Activated naive CD4-positive, alpha-beta T cell treated with Interleukin-2 at 50 U/mL for 16 hours (primary cell): ENCODE measurements around the gene FAM200B.
"Not testable (repeated sequence)": the region's sequence is repeated elsewhere in the genome, so short reads cannot be mapped to it uniquely, and the experiment has no call there.

ENCODE experiments used
- DNase-seq: peaks from one replicate; pipeline ENCODE4 v3.0.0-alpha.2; 2020

Gene FAM200B

DNA sequence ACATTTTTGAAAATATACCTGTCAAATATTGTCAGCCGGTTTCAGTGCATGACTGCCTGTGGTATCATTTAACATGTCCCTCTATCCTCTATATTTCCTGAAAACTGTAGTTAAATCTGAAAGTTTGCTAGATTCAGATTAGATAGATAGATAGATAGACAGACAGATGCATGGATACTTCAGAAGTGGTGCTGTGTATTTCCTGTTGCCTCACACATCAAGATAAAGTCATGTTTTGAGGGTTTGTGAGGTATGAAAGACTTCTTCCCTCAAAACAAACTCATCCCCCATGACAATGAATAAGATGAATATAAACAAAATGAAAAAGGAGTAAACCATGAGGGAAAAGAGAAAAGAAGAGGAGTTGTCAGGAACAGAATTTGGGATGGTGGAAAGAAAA lies 15.2 kb downstream of the FAM200B start:
- no peak for DNase-seq

DNA sequence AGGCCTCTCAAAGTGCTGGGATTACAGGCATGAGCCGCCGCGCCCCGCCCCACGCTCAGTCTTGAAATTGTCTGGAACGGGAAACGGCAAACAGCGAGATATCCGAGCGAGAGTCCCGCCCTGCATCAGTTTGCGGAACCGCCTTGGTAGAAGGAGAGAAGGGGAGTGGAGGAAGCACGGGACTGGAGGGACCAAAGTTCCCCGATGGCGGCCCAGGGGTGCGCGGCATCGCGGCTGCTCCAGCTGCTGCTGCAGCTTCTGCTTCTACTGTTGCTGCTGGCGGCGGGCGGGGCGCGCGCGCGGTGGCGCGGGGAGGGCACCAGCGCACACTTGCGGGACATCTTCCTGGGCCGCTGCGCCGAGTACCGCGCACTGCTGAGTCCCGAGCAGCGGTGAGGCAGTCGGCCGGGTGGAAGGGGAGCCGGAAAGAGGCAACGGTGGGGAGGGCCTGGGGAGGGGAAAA lies 21.3 kb downstream of the FAM200B start, which contains the start of gene BST1:
BST1 (plus strand) TSS at position 125 of the 463 bp plus-strand sequence; CDS start at position 205, 80 bp downstream.
- DNase-seq: peak; percentile 49

DNA sequence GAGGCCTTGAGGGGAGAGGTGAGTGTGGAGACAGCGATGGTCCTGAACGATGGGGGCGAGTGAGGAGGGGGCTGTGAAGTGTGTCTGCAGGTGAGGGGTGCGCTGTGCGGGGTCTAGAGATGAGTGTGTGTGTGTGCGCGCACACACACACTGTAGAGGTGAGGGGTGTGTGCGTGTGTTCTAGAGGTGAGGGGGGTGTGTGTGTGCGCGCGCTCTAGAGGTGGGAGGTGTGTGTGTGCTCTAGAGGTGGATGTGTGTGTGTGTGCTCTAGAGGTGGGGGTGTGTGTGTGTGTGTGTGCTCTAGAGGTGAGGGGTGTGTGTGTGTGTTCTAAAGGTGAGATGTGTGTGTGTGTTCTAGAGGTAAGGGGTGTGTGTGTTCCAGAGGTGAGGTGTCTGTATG lies 21.8 kb downstream of the FAM200B start:
- DNase-seq: no peak

DNA sequence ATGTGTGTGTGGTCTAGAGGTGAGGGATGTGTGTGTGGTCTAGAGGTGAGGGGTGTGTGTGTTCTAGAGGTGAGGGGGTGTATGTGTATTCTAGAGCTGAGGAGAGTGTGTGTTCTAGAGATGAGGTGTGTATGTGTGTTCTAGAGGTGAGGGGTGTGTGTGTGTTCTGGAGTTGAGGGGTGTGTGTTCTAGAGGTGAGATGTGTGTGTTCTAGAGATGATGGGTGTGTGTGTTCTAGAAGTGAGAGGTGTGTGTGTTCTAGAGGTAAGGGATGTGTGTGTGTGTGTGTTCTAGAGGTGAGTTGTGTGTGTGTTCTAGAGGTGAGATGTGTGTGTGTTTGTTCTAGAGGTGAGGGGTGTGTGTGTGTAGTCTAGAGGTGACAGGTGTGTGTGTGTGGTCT lies 22.5 kb downstream of the FAM200B start:
- no peak for DNase-seq

DNA sequence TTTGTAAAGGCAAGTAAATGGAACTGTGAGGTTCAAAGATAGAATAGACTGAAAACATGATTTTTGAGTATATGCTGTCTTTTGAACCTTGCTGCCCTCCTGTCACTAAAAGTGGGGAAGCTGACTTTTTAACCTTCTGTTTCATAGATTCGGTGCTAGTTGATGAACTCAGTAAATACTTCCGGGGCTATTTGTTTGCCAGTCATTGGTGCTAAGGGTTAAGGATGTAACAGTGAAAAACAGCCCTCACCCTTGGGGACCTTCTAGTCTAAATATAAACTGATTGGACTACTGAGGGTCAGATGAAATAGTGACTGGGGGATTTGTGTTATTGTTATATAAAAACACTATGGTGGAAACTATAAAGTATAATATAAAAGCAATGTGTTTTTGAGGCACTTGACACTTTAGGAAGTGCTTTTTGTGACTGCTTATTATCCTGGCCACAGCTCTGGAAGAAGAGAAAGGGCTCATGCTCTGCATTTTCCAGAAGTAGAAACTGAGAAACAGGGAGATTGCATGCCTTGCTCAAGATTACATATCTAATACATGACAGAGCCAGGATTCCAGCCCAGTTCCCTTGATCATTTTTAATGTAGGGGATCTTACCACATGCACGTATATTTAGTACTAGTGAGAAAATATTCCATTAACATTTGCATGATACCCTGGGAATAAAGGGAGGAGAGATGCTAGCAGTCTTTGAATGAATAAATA lies 25.2 kb downstream of the FAM200B start:
- no peak for DNase-seq

DNA sequence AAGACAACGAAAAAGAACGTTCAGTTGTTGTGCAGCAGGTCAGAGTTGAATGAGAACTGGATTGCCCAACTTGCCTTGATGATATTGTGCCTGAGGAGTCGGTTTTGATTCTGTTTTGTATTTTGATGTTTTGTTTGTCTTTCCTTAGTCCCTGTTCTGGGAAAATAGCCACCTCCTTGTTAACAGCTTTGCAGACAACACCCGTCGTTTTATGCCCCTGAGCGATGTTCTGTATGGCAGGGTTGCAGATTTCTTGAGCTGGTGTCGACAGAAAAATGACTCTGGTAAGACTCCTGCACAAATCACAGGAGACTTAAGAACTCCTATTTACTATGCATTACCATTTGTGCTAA lies 25.7 kb downstream of the FAM200B start:
- DNase-seq: no peak

DNA sequence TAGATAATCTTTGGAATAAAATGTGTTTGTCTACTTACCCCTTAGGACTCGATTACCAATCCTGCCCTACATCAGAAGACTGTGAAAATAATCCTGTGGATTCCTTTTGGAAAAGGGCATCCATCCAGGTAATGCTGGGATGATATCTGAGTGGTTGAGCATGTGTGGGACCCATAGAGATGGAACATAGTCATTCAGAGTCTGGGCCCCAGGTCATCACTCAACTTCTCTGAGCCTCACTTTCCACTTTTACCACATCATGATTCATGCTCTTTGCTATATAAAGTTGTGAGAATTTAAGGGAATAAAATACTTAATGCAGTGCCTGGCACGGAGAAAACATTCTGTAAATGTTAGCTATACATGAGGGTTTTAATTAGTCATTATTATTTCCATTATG lies 30.1 kb downstream of the FAM200B start:
- no peak for DNase-seq

DNA sequence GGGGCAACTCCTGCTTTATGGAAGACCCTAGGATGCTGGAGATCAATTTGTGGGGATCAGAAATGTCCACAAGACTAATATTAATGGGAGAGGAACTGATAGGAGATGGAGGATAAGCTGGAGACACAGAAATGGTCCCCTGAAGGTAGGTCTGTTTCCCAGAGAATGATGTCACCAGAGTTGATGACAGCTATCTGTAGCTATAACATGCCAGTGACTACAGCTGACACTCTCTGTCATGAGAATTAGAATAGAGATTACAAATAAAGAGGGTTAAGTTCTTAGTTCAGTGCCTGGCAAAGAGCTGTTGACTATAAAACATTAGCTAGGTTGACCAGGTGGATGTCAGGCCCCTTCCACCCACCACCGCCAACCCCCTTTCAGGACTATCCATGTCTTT lies 30.6 kb downstream of the FAM200B start:
- no peak for DNase-seq

DNA sequence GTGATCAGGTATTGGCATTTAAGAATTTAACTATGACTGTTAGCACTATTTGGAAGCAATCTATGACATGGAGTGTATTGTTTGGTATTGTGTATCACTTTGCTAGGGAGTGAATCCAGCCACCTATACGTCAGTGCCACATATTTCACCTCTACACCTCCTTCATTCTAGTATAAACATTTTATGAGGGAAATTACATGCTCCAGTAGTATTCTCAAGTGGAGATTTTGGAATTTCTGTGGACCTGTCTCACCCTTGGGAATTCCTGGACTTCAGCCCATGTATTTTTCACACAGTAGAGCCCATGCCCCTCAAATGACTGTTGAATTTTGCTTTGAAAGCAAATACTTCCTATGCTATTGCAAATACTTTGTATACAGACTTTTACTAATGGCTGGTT lies 32.5 kb downstream of the FAM200B start:
- no peak for DNase-seq

DNA sequence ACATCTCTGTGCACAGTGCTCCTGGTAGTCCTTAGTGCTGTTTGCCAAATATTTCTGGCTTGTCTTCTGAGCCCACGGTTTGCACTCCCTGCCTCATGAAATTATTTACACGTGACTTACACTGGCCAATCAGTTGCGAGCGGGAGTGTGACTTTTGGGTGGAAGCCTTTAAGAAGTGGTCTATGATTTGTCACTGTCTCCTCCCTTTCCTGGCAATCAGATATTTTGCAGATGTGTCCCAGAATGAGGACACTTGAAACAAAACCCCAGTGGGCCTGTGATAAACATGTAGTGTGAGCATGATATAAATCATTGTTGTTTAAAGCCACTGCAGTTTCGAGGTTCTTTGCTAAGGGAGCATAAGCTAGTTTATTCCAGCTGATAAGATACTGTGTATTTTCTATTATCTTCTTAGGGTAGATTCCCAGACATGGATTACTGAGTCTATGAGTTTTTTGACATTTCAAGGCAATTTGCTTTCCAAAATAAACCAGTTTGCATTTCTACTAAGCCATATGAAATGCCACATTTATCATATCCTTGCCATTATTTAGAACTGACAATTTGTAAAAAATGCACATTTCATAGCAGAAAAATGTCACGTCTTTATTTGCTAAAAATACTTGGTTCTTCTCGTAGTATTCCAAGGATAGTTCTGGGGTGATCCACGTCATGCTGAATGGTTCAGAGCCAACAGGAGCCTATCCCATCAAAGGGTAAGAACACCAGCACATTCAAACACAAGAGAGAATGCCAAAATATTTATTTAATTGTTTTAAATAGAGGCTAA lies 33.2 kb downstream of the FAM200B start:
- DNase-seq: no peak

DNA sequence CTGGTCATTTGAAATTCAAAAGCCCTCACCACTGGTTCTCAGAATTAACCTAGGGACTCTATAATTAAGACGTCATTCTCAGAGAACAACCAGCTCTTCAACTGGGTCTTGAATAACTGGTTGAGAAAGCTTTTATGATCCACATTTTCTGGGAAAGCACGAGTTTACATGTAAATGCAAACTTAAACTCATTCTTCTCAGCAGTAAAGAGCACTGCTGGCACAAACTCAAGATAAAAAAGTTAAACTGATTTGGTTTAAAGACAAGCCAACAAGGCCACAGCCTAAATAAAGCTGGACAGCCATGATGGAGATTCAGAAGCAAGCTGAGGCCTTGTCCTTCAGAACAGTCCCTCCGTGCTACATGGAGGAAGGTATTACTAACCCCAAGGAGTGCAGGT lies 34.5 kb downstream of the FAM200B start:
- no peak for DNase-seq

DNA sequence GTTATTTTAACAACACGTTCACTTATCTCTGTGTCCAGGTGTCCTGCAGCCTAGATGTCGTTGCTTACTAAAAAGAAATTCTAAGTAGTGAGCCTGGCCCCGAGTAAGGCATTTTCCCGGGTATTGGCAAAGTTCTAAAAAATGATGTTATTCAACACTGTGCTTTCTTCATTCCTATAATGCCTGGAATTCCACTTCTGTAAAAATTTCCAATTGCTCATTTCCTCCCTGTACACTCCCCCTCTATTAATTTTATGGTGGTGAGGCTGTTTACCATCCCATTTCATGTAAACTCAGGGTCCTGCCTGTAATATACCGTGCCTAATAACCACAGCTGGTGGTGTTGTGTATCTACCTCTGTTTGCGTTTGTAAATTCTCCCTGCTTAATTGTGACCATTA lies 35.5 kb downstream of the FAM200B start:
- no peak for DNase-seq

DNA sequence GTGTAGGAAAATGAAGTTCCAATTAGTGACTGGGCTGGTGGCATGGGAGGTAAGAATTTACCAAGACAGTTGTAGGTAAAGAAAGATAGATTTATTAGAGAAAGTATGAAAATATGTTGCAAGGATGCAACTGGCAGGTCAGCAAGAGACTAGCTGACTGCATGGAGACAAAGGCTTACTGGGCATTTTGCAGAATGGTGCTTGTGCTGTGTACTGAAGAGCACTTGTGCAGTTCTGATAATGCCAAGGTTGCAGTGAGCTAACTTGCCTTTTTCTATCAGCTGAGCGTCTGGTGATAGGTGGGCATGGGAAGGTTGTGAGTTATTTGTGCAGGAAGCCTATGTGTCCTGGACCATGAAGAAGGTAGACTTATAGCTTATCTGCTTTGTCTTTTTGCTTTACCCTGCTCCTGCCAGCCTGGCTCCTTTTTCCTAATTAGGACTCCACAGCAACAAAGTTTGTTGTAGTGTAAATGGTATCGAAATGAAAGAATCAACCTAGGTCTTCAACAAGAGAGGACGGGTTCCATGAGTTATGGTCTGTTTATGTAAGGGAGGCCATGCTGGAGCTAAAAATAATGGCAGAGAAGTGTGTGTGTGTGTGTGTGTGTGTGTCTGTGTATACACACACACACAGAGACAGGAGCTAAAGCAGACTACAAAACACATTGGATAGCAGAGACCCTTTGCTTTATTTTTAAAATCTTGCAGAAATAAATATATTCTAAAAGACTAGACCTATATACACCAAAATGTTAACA lies 36.2 kb downstream of the FAM200B start:
- DNase-seq: no peak

DNA sequence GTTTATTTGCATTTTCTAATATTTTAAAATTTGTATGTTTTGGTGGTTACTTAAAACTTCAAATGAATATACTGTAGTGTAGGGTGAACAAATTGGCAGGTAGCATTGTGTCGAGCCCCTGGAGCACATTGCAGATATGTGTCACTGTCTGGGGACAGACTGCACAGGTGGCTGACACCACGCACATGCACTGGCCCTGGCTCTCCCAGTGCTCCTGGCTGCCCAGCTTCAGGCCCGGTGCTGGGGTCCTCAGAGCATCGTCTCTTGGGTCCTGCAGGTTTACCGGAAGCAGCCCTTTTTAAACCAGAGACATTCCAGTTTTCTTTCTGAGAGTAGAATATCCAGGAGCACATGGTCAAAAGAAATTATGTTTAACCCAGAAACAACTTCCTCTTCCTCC lies 36.8 kb downstream of the FAM200B start:
- DNase-seq: no peak

DNA sequence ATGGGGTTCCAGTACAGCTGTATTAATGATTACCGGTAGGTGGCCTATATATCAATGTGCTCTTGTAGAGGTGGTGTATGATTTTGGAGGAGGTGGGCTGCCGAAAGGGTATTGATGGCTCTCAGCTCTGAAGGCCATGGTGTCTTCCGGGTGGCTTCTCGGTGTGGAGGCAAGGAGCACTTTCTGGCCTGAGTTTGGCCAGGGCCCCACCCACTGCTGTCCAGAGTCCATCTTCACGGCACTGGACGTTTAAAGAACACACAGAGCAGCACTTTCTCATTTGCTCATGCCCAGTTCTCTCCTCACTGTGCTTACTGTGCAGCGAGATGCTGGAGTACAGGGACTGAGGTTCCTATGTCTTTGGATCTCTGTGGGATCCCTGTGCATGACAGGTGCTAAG lies 37.3 kb downstream of the FAM200B start:
- no peak for DNase-seq

DNA sequence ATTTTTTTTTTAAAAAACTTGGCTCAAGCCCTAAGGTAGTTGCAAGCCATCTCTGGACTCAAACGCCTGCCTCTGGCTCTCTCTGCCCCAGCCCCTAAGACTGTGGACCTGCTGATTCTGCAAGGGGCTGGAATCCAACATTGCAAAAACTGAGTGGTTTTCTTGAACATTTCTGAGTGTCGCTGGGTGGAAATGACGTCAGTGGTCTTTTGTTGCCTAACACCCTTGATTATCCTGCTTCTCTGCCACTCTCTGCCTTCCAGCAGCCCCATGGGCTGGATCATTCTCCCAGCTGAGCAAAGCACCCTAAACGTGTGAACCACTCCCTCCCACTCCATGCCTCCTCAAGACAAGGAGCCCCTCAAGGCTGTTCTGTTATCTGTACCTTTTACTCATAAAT lies 37.9 kb downstream of the FAM200B start:
- no peak for DNase-seq

DNA sequence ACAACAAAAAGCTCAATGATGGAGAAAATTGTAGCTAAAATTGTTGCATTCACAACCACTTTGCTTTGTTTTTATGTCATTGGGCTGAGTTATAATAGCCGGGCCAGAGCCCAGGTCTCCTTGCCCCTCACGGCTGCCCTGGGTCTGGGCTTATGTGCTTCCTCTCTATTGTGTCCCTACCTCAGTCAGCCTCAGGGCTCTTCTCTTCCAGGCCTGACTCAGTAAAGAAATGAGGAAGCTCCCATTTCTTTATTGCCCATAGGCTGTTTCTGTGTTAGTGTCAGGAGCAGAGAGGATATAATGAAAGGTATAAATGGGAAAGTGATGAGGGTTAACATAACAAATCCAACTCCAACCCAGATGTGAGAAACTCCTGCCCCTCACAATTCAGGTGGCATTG lies 39.2 kb downstream of the FAM200B start:
- no peak for DNase-seq

DNA sequence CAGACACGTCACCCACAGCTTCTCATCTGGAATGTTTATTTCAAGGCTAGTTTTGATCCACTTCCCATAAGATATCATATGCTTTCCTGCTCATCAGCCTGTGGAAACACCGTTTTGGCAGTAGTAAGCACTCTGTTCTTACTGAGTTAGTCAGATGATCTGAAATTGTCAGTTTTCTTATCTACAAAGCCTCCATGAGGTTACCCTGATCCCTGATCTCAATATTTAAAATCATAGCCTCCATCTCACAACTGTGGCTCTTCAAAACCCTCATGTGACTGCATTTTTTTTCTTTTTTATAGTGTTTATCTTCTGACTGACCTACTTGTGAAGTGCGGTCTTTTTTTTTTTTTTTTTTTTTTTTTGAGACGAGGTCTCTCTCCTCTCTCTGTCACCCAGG lies 44.0 kb downstream of the FAM200B start:
- DNase-seq: no peak

DNA sequence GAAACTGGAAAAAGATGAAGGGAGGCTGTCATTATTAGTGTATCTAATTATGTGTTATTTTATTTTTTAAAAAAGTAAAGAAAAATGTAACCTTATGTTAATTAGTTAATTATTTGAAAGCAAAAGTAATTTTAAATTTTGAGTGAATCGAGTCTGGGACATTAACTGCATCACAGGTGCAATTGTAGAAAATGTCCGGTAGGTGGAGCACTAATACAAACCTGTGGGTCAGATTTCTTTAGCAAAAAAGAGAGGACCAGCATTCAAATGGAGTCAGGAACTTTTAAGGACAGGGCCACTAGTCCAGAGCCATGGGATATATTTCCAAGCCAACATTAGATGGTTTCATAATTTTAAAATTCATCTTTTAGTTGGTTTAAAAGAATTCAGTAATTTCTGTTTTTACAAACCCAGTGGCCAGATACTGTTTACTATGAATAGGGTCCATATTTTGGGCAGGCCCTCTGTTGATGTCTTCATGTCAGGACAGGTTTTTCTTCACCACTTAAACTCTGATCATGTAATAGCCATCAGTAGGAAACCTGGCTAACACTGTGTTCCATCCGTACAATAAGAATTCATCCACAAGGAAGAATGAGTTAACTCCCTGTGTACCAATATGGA lies 48.4 kb downstream of the FAM200B start:
- peak; percentile 16 for DNase-seq

DNA sequence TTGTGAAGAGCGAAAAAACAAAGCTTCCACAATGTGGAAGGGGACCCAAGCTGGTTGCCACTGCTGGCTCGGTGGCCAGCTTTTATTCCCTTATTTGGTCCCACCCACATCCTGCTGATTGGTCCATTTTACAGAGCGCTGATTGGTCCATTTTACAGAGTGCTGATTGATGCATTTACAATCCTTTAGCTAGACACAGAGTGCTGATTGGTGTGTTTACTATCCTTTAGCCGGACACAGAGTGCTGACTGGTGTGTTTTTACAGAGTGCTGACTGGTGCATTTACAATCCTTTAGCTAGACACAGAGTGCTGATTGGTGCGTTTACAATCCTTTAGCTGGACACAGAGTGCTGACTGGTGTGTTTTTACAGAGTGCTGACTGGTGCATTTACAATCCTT lies 51.4 kb downstream of the FAM200B start:
- not testable (repeated sequence) for DNase-seq

DNA sequence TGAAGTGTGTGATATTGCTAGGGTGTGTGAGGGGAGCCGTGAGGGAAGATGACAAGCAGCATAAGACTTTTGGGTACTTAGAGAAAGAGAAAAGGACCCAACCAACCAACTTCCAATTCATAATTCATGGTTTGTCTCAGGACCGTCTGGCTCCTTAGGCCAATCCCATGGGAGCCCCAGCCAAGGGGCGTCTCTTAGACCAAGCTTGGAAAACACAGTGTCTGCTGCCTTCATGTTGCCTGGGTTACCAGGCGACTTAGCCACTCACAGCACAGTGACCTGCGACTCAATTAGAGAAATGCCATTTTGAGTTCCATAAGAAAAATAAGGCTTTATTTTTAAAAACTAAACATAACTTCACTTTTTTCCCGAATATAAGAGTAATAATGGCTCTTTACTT lies 53.9 kb downstream of the FAM200B start:
- no peak for DNase-seq

DNA sequence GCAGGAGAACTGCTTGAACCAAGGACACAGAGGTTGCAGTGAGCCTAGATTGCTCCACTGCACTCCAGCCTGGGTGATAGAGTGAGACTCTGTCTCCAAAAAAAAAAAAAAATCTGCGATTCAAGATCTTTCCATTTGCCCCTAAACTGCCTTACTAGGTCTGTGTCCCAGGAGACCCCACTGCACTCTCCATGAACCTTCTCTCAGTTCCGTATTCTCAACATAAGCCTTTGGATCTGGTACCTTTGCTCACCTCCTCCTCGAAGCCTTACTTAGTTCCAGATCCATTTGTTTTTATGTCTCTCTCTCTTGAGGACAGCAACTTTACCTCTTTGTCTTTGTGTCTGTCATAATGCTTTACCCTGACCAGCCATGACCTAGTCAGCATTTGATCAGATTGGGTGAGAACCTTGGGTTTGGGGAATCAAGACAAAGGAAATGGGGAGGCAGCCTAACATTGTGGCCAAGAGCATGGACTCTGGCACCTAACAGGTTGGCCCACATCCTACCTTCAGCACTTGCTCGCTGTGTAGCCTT lies 55.0 kb downstream of the FAM200B start:
- no peak for DNase-seq

DNA sequence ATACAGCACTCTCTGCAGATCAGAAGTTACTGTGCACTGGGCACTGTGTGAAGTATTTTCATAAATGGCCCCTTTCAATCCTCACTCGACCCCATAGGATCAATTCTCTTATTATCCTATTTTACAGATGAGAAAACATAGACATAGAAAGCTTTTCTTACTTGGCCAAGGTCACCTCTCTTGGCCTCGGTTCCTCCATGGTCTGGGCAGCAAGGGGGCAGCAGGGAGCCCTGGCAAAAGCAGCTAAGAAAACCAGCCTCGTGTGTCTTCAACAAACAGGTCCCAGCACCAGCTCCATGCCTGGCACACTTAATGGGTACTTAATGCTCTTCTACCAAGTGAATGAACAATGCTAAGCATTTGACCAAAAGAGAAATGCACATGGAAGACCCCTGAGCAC lies 55.6 kb downstream of the FAM200B start:
- no peak for DNase-seq
